NCI-H2196 (cell line): ENCODE measurements around the gene FLT1.

ENCODE experiments used
- DNase-seq: peaks from one replicate; lab custom pipeline; 2025; ENCODE audit not compliant: unreplicated experiment; lab: John Stamatoyannopoulos, UW

The FLT1 gene

DNA sequence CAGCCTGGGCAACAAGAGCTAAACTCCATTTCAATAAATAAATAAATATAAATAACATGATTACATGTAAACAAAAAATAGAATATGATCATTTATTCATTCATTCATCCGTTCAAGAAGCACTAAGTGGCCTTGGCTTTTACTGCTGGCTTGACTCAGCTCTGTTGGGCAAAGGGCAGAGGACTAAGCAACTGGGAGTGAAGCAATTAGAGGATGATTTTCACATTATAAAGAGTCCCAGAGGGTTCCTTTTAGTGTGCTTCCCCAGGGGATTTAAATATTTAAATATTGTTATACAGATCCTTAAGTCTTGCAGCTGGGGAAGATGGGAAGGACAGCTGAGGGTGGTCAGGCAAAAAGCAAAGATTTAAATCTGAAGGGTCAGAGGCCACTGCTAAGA, 34.9 kb upstream of the FLT1 start:
- no peak for DNase-seq

DNA sequence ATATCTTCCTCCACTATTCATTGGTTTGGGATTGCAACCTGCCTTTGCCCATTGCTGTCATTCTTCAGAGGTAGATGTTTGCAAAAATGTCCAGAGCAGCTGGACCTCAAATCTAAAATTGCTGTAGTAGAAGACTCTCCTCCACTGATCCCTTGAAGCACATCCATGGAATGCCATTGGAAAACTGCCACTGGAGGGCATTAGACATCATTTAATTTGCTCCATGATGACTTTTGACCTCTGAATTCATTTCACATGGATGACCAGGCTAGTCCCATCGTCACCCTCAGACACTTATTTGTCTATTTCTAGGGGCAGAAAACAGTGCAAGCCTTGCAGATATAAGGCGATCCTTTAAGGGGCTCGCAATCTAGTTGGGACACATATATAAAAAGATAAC, 33.9 kb upstream of the FLT1 start:
- DNase-seq: no peak

DNA sequence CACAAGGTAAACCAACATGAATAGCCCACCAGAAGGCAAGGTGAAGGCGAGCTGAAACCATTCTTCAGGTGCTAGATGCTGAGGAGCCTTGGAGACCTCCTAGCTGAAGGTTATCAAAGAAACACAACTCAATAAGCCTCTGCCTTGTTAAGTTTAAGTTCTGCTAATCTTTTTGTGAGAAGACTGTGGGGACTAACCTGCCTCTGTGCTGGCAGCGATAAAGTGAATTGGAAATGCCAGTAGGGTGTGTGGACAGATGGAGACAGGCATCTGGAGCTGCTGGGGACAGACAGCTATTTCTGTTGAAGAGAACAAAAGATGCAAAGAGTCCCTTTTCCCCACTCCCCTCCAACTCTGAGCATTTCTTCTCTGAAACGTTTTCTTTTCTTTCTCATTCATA, 33.5 kb upstream of the FLT1 start:
- DNase-seq: no peak

DNA sequence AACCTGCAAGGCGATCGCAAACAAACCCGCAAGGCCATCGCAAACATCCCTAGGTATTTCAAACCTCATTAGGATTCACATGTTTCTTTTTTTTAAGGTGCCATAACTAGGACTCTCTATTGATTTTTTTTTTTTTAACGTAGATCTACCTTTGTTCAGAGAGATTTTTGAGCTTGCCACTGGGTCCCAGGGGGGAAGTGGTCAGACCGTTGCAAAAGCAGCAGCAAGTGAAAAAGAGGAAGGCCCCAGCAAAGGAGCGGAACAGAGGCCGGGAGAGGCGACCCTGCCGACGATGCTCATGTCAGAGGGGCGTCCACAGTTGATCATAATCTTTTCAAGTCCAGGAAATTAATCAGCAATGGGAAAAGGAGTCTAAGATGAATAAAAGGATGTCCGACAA, 32.7 kb upstream of the FLT1 start:
- no peak for DNase-seq

DNA sequence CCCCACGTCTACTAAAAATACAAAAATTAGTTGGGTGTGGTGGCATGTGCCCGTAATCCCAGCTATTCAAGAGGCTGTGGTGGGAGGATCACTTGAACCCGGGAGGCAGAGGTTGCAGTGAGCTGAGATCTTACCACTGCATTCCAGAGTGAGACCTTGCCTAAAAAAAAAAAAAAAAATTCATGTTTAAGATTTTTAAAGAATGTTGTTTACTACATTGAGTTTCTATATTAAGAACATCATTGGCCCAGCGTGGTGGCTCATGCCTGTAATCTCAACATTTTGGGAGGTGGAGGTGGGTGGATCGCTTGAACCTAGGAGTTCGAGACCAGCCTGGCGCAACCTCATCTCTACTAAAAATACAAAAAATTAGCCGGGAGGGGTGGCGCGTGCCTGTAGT, 31.9 kb upstream of the FLT1 start:
- DNase-seq: no peak

DNA sequence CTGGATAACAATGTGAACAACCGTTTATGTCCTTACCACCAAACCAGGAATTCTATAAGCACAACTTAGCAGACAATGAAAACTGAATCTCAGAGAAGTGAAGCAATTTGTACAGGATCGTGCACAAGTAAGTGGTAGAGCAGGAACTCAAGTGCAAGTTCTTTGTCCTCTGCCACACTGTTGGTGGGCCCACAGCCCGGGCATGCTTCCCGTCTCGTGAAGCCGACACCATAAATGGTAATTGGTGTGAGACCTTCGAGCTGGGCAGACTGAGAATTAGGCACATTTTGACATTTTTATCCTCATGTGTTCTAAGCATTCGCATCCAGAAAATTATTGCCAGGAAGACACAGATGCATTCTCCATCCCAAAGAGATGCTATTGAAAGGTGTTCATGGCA, 27.9 kb upstream of the FLT1 start:
- no peak for DNase-seq

DNA sequence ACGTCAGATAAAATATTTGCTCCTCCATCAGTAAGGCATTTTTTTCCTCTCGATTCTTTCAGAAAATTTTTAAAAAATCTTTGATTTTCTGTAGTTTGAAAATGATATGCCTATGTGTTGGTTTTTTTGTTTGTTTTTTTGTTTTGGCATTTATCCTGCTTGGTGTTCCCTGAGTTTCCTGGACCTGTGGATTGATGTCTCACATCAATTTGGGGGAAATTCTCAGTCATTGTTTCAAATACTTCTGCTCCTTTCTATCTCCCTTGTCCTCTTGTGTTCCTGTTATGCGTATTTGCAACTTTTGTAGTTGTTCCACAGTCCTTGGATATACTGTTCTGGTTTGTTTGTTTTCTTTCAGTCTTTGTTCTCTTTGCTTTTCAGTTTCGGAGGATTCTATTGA, 18.8 kb upstream of the FLT1 start:
- DNase-seq: no peak

DNA sequence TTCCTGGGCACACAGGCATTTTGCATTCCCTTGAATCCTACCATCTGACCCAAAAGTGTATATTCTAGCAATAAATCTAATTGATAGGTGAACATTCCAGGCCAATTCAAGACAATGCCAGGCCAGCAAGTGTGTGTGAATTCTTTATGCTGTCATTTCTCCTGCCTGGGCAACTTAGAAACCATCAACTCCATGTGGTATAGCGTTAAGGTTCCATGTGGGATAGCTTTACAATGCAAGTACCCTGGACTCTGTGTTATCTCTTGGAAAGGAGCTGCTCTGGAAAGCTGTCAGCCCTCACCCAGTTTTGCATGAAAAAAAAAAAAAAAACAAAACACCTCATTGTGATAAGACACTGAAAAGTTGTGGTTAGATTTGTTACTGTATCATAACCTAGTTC, 15.6 kb upstream of the FLT1 start:
- no peak for DNase-seq

DNA sequence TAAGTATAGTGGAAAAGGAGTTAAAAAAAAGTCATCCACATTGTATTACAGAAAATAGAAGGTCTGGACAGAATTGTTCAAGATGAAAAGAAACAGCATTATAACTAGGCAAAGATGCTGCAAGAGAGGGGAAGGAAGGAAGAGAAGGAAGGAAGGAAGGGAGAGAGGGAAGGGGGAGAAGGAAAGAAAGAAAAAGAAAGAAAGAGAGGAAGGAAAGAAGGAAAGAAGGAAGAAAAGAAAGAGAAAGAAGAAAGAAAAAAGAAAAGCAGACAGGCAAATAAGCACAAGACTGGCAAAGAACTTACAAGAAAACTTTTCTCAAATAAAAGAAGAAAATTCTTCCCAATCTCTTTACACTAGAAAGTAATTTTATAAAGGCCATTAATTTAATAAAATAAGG, 15.1 kb upstream of the FLT1 start:
- DNase-seq: no peak

DNA sequence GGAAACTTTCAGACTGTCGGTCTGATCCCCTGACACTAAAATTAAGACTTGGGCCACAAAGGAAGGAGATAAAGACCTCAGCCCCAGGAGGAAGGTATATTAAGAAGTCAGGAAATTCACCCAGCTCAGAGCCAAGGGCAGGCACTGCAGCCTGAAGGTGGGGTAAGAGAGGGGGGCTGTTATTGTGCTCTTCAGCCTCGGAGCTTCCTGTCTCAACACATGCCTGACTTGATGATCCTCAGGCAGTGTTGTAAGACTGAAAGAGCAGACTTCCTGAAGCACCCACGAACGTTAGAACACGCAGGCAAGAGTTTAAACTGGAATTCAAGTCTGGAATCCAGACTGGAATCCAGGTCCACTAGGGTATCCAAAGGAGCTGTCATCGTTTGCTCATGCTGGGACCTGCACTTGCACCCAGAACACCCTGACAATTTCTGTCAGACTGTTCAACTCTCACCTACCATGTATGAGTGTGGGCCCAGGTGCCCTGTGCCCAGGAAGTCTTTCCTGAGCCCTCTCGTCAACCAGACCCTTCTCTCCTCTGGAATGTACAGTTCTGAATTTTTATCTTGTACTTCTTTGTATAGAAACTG, 10.7 kb upstream of the FLT1 start:
- DNase-seq: no peak

DNA sequence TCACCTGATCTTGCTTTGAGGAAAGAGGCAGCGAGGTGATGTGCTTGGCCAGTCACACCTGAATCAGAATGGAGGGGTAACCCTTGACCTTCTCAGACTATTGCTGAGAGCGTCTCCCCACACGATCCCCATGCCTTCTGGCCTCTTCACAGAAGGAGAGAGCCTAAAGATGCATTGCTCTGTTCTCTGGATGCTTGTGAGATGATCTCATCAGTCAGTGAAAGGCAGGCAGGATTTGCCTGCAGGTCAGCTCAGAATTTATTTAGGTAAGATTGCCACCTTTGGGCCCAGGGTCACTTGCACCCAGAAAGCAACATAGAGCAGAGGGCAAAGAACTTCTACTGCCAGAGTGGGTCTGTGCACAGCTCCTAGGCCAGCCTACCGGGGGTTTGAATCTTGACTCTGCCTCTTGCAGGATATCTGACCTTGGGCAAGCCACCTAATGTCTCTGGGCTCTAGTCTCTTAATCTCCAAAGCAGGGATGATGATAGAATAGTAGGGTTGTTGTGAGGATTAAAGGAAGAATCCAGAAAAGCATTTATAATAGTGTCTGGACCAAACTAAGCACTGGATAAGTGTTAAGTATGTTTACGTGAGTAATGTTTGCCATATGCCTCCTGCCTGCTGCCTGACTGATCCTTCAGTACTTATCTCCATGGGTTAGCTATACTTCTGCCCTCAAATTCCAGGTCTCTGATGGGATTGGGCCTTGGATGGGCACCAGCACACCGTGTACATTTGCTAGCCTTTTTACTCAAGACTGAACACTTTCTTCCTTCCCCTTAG, 8.4 kb upstream of the FLT1 start:
- DNase-seq: no peak

DNA sequence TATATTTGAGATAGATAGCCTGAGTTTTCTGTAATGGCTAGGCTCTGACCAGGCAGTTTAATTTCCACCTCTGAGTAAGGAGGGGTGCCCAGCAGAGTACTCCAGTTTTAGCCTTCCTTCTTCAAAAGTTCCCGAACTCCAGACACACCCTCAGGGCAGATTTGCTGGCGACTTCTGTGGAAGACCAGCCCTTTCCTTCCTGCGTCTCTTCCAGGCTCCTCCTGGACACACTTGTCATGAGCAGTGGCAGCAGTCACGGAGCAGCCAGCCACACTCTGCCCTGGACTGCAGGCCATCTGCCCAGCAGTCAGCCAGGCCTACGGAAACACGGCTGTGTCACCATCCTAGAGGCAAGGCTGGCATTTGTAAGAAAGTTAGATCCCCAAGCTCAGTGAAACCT, 6.6 kb upstream of the FLT1 start:
- no peak for DNase-seq

DNA sequence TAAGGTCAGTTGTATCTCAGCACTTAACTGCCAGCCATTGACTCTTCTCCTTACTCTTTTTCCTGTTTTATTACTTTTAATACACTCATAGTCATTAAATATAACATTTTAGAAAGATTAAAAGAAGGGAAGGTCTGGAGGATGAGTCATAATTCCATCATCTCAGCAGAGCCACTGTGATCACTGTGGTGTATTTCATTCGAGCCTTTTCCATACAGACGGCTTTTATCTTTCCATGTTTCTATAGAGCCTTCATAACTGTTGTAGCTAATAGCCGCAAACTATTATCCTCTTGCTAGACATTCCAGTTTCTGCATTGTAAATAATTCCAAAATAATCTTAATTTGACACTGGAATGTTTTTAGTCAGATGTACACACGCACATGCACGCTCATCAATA, 4.7 kb upstream of the FLT1 start:
- DNase-seq: no peak

DNA sequence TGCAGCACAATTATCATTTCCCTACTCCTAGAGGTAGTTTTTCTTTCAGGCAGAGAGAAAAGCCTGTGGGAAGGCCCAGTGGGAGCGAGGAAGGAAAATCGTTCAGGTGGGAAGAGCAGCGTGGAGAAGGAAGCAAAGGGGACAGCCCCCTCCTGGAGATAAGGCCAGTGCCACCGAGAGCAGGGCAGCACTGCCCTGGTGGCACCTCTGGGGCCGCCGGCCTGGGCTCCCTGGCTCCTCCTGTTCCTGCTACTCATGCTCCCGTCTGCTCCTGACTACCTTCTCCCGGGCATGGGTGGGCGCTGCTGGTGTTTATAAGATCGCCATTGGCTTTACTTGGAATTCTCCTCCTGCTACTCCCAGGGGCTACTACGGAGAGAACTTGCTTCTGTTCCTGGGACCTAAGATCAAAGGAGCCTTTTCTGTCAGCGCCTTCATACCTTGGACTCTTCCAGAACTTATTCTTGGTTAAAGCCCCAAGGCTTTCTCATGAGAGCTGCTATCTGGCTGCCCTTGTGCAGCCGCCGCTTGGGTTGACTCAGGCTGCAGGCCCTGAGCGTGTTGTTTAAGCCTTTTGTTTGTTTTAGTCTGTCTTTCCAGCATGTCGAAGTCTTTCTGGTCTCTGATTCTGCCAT, 3.7 kb upstream of the FLT1 start:
- no peak for DNase-seq

DNA sequence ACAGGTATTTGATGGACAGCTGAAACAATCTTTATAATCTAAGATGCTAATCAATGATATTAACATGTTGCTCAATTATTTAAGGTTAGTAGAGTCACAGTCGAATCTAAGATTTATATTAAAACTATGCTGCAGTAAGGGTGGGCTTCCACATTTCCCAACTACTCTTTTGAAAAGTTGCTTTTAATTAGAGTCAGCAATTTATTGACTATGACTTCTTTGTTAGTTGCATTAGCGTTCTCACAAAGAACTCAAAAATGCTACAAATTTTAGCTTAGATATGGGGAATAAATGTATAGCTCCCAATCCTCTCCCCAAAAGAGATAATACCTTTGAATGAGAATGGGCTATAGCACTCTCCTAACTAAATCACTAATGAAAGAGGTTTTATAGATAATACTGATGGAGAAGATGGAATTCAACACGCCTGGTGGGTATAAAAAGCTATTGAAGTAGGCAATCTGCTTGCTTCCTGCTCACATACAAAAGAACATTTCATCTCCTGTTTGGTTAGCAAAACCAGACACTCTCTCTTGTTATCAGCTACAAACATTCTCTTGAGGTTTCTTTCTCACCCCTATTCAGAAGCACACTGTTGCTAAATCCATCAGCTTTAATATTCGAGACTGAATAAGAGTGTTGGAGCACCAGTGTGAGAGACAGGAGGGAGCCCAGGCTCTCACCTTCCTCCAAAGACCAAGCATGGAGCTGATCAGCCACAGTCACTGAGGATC, 2.4 kb upstream of the FLT1 start:
- no peak for DNase-seq

DNA sequence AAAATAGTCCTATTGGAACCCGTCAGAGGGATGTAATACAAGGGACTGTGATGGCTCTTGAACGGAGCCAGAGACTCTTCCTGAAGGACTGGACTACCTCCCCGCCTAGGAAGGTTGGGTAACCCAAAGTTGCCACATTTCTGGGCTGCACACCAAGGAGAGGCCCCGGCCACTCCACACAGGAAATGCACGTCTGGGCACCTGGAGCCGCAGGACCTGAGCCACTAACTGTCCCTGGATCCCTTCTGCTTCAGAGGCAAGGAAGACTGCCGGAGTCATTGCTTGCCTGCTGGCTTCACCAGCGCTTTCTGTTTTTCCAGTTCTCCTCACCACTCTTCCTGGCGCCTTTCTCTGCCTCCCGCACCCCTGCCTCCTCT, 1.2 kb upstream of the FLT1 start:
- no peak for DNase-seq

DNA sequence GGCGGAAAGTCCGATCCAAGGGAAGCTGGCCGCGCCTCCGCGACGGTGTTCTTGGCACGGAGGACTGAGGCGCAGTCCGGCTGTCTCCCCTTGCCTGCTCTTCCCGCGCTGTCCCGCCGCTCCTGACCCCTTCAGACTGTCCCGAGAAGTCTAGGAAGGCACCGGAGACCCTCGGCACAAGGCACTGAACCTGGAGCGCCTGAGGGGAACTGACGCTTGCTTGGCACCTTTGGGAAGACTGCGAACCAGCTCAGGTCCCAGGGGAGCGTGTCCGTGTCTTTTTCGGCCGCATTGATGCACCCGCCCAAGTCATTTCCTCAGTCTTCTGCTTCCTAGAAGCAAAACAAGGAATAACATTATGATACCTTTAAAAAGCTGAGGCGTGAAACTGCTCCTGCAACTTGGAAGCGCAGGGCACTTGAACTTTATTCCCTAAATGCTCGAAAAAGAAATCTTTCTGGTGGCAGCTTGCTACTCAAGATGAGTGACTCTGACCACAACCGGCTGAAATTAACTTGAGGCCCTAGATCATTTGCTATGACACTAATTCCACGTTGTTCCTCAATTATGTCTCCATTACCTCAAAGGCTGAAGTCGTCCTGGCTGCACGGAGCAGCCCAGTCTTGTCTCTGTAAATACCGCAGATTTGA, 735 bp upstream of the FLT1 start:
- DNase-seq: no peak

DNA sequence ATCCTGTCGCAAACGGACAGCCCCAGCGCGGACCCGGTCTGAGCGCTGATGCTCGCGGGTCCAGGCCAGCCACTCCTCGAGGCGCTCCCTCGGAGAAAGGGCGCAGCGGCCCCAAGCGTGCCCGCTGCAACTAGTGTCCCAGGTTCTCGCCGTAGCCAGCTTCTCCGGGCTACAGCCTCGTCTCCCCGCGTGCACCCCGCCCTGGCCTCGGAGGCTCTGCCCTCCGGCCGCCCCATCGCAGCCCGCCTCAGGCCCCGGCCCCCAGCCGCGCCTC, 487 bp downstream of the FLT1 start:
- no peak for DNase-seq

DNA sequence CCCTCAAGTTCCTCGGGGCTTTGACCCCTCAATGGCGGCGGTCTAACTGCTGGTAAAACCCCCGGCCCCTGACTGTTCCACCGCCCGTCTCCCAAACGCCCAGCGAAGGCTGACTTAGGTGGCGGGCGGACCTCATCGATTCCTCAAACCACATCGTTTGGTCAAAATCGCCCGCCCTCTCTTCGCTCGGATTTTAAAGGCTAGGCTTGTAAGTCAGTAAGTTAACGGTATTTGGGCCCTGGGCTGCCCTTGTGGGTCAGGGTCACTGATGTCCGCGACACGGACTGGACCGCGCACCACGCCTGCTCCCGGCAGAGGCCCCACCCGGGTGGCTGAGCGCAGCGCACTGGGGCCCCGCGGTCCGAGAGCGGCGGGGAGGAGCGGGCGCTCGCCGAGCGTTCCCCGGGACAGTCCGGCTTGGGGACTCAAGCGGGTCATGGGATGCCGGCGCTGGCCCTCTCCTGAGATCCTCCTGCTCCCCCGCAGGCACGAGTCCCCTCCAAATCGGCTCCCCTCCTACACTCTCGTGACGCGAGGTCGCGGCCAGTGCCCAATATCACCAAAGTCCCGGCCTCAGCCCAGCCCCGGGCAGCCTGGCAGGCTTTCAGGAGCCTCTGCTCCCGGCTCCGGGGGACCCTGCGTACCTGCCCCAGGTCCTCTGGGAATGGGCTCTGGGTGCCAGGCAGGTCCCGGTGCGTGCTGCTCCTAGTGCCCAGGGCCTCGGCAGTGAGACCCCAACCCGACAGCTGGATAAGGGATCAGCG, 1.0 kb downstream of the FLT1 start:
- no peak for DNase-seq

DNA sequence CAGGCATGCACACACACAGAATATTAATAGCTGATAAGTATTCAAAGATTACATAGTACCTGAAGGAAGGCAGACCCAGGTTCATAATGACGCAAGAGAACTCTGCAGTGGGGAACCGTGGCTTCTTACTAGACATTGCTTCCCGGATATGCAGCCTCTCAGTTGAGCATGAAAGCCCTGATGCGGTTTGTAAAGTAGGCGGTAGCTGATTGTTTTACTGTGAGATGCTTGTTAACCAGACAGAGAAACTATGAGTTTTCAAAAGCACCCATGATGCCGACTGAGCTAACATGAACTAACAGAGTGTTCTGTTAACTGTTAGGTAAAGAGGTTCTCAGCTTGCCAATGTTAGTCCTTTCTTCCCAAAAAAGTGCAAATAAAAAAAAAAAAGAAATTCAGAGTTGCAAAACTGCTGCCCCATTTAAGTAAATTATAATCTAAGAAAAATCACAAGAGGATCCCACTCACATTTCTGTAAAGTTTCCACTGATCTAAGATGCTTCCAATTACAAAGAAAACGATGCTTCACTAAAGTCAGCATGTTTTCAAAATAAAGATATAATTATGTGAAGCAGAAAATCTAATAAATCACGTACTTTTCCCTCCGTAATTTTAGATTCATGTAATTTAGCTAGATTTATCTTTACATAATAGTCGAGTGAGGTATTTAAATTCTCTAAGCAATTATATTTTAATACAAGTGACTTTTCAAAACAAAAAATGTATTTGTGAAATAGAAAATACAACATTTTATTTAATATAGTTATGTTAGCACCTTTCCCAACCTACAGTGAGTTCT, 2.2 kb downstream of the FLT1 start:
- DNase-seq: no peak
